Esophagus muscularis mucosa (tissue), 4 donors: ENCODE data around the gene APOC3. TPM values are rescaled to one million over a fixed set of nuclear protein-coding genes. Genes with fewer than 3 reads are reported as not detected.

ENCODE experiments used
- DNase-seq: peaks from one replicate; pipeline ENCODE4 v3.0.0-alpha.2; 2017; ENCODE audit errors: extremely low spot score
- H3K27ac ChIP-seq, 4 donors: fragments of 200-600 bp; sonication (generic); replicated peaks in 1 of 4; 1 replicate in 3 of 4; 2 replicates in 1 of 4; pipeline ENCODE4 v1.5.1; 2016 to 2019; ENCODE audit warnings: mild to moderate bottlenecking in 1 of 4
- H3K27me3 ChIP-seq, 4 donors: fragments of 200-600 bp; sonication (generic); one replicate each; pipeline versions ENCODE4 v1.5.1 to v1.6.0; 2016 to 2019
- H3K36me3 ChIP-seq, 4 donors: fragments of 200-600 bp; sonication (generic); one replicate each; pipeline ENCODE4 v1.5.1; 2016 to 2019
- H3K4me1 ChIP-seq, 4 donors: fragments of 200-600 bp; sonication (generic); one replicate each; pipeline ENCODE4 v1.5.1; 2016 to 2019
- H3K4me3 ChIP-seq, 4 donors: fragments of 200-600 bp; sonication (generic); 1 replicate in 2 of 4; 2 replicates in 2 of 4; pipeline ENCODE4 v1.5.1; 2016 to 2019; ENCODE audit warnings: mild to moderate bottlenecking in 4 of 4, moderate library complexity in 1 of 4
- H3K9me3 ChIP-seq, 4 donors: fragments of 200-600 bp; sonication (generic); 1 replicate in 3 of 4; 2 replicates in 1 of 4; pipeline ENCODE4 v1.5.1; 2016 to 2019
- CTCF ChIP-seq, 3 experiments: fragments of 200-600 bp in 2 of 3; fragments of 450-650 bp in 1 of 3; sonication (generic) in 2 of 3; IDR thresholded peaks; one replicate each; pipeline ENCODE4 v1.5.1; 2017 to 2019; ENCODE audit warnings: antibody characterized with exemption in 3 of 3, mild to moderate bottlenecking in 2 of 3, moderate library complexity in 1 of 3
- EP300 ChIP-seq: sonication (generic); formaldehyde crosslinking; IDR thresholded peaks from one replicate; pipeline ENCODE4 v1.6.1; 2017; ENCODE audit warnings: antibody characterized with exemption
- POLR2A ChIP-seq: fragments of 450-650 bp; IDR thresholded peaks from one replicate; pipeline ENCODE4 v1.6.1; 2017; ENCODE audit warnings: antibody characterized with exemption, moderate library complexity, mild to moderate bottlenecking, low read depth
- POLR2AphosphoS5 ChIP-seq, 2 donors: sonication (generic); formaldehyde crosslinking; IDR thresholded peaks; one replicate each; pipeline ENCODE4 v1.6.1; 2017; ENCODE audit warnings: antibody characterized with exemption in 2 of 2
- WGBS: methylation state at CpG from one replicate; pipeline ENCODE4 v1.1.5; 2018; 5-methylcytosine and 5-hydroxymethylcytosine counted together
- intact Hi-C: fragments of 100-400 bp; cut with DNase I; formaldehyde crosslinking; loops from one replicate; pipeline ENCODE4 v1.15.1; 2023
- total RNA-seq, 4 donors: library from RNA; depleted of rRNA; stranded (reverse); fragments of >200 nt; gene quantifications; one replicate each; pipeline versions ENCODE4 v1.1.0 to v1.2.1, GENCODE V29; 2016

APOC3 gene
- total RNA-seq, 4 donors from 2014 or later = not detected

GRCh38 chr11:116881143-116881542 is 51.4 kb downstream of the APOC3 start:
- H3K4me3 ChIP-seq = no peak overlapping the region
- intact Hi-C loops = loop anchor here (2.0 to 5.0 kb wide), 2 partner anchors 46 to 226 kb away; no protein-coding TSS in a partner anchor
- peaks cover 0 to 12% (median 3%) of the 10 kb centered on the region in 4 donors for H3K36me3 ChIP-seq
- 86% methylated on average over 6 of the region's 6 CpGs for WGBS
- no peak for TF ChIP-seq POLR2AphosphoS5 (IDR thresholded peaks at IDR 0.05)
- no peak for TF ChIP-seq POLR2A
- no peak for TF ChIP-seq EP300
- no peak for TF ChIP-seq CTCF (IDR thresholded peaks at IDR 0.05)
- H3K4me1 ChIP-seq = peaks cover 5 to 19% (median 9%) of the 10 kb centered on the region in 4 donors
- no peak overlapping the region for H3K27ac ChIP-seq
- no peak for DNase-seq
- no peaks in the 10 kb centered on the region for H3K27me3 ChIP-seq
- no peaks in the 10 kb centered on the region for H3K9me3 ChIP-seq

GRCh38 chr11:116882386-116882785 is 52.7 kb downstream of the APOC3 start:
- TF ChIP-seq CTCF (IDR thresholded peaks at IDR 0.05) (no peak), POLR2AphosphoS5 (IDR thresholded peaks at IDR 0.05) (no peak), POLR2A (no peak), EP300 (no peak)
- peaks cover 13 to 27% (median 20%) of the 10 kb centered on the region in 4 donors for H3K4me1 ChIP-seq
- H3K27ac ChIP-seq = no peak overlapping the region
- intact Hi-C loops = loop anchor here (5.0 kb wide), 1 partner anchor 45 kb away; no protein-coding TSS in a partner anchor
- DNase-seq = no peak
- no peaks in the 10 kb centered on the region for H3K27me3 ChIP-seq
- peaks cover 0 to 6% (median 2%) of the 10 kb centered on the region in 4 donors for H3K36me3 ChIP-seq
- H3K4me3 ChIP-seq = no peak overlapping the region
- H3K9me3 ChIP-seq = no peaks in the 10 kb centered on the region

Other genes starting within 250 kb of the APOC3 start
- 10 to 100 TPM; 10.8 to 17.1 (median 12.5) TPM for gene BUD13, start 56.9 kb upstream of the APOC3 start, total RNA-seq
- gene ZPR1, start 41.9 kb upstream of the APOC3 start, total RNA-seq = 10 to 100 TPM; 18.3 to 46.4 (median 34.7) TPM
- not detected for gene APOA5, start 38.0 kb upstream of the APOC3 start, total RNA-seq
- gene APOA4, start 6.6 kb upstream of the APOC3 start, total RNA-seq = under 1 TPM in 2 of 4 donors, not detected in 2; 0.26 to 0.40 TPM
- 1 to 10 TPM in 1 of 4 donors, under 1 TPM in 1, not detected in 2; 0.50 to 1.4 TPM for gene APOA1, start 7.7 kb downstream of the APOC3 start, total RNA-seq